NCI-H1436 (cell line): ENCODE measurements around the gene ELMO1.

ENCODE experiments used
- DNase-seq: peaks from one replicate; lab custom pipeline; 2025; lab: John Stamatoyannopoulos, UW

Gene ELMO1

GRCh38 chr7:36827726-36828703 is 620.6 kb downstream of the ELMO1 start:
- no peak for DNase-seq

GRCh38 chr7:36825501-36825900 is 623.2 kb downstream of the ELMO1 start:
- no peak for DNase-seq

GRCh38 chr7:36823353-36823752 is 625.3 kb downstream of the ELMO1 start:
- no peak for DNase-seq

- DNase-seq = no peak
Measured at GRCh38 chr7:36821617-36822016, 627.0 kb downstream of the ELMO1 start.

GRCh38 chr7:36820527-36821170 is 628.0 kb downstream of the ELMO1 start:
- DNase-seq = no peak

- DNase-seq = no peak
Measured at GRCh38 chr7:36819639-36820038, 629.0 kb downstream of the ELMO1 start.

- no peak for DNase-seq
Measured at GRCh38 chr7:36814311-36814710, 634.4 kb downstream of the ELMO1 start.

GRCh38 chr7:36811807-36812206 is 636.9 kb downstream of the ELMO1 start:
- DNase-seq = no peak

- DNase-seq = no peak
Measured at GRCh38 chr7:36810489-36810888, 638.2 kb downstream of the ELMO1 start.

- DNase-seq = no peak
Measured at GRCh38 chr7:36810032-36810431, 638.6 kb downstream of the ELMO1 start.

GRCh38 chr7:36809510-36809909 is 639.2 kb downstream of the ELMO1 start:
- DNase-seq = no peak

- DNase-seq = no peak
Measured at GRCh38 chr7:36809086-36809485, 639.6 kb downstream of the ELMO1 start.

- no peak for DNase-seq
Measured at GRCh38 chr7:36806891-36807290, 641.8 kb downstream of the ELMO1 start.
